Spinal cord (tissue), 10 donors: ENCODE data around the gene GRIK1. TPM values are rescaled to one million over a fixed set of nuclear protein-coding genes. Genes with fewer than 3 reads are reported as not detected.
A peak's percentile ranks its signal among the peaks of the same experiment; 100 is the strongest.
"Not testable (repeated sequence)": the region's sequence is repeated elsewhere in the genome, so short reads cannot be mapped to it uniquely, and the experiment has no call there.

ENCODE experiments used
- DNase-seq, 6 donors: peaks; one replicate each; pipeline versions ENCODE4 v3.0.0 to v3.0.0-alpha.2; 2013 to 2015; ENCODE audit warnings: low spot score in 6 of 6, low read depth in 4 of 6
- H3K27ac ChIP-seq: one replicate; pipeline ENCODE4 v1.5.1; 2013; ENCODE audit warnings: low read depth, low read length, control low read depth
- H3K27me3 ChIP-seq: one replicate; pipeline ENCODE4 v1.6.1; 2013; ENCODE audit warnings: low read length; ENCODE audit not compliant: control insufficient read depth, insufficient read depth
- H3K36me3 ChIP-seq: one replicate; pipeline ENCODE4 v1.6.1; 2013; ENCODE audit warnings: low read length; ENCODE audit not compliant: control insufficient read depth, insufficient read depth
- H3K4me1 ChIP-seq: one replicate; pipeline ENCODE4 v1.6.1; 2013; ENCODE audit warnings: low read length; ENCODE audit not compliant: control insufficient read depth, insufficient read depth
- H3K4me3 ChIP-seq: one replicate; pipeline ENCODE4 v1.5.1; 2013; ENCODE audit warnings: low read depth, low read length, control low read depth
- H3K9me3 ChIP-seq: one replicate; pipeline ENCODE4 v1.6.1; 2013; ENCODE audit warnings: low read length; ENCODE audit not compliant: control insufficient read depth, insufficient read depth
- WGBS: methylation state at CpG from one replicate; pipeline ENCODE4 v1.1.5; 2013; ENCODE audit warnings: missing lambda C conversion rate; ENCODE audit not compliant: insufficient coverage; 5-methylcytosine and 5-hydroxymethylcytosine counted together
- long read RNA-seq, 4 donors: transcript quantifications; one replicate each; lab custom pipeline, GENCODE V29; 2026
- polyA plus RNA-seq, 2 donors: library from polyadenylated mRNA; unstranded; fragments of 120-200 nt; gene quantifications; one replicate each; pipeline ENCODE4 v1.2.1, GENCODE V29; 2013; ENCODE audit not compliant: insufficient read length in 2 of 2
- total RNA-seq, 2 donors: library from RNA; depleted of rRNA in 1 of 2; stranded (reverse); fragments of 120-200 nt in 1 of 2; fragments of >200 nt in 1 of 2; gene quantifications; one replicate each; pipeline versions ENCODE4 v1.2.3 to v1.2.4, GENCODE V29; 2013 to 2014
- donor health status: healthy.

GRIK1 gene
- 10 to 100 TPM; 12.0 to 28.8 TPM for total RNA-seq
- 10 to 100 TPM; 30.4 to 35.0 TPM for polyA plus RNA-seq
- long read RNA-seq, donor 1: 0 reads
- long read RNA-seq, donor 2: 0 reads
- long read RNA-seq, donor 3: 0 reads
- long read RNA-seq, donor 4: 0 reads

GRCh38 chr21:29939924-29940275 is at the start of gene GRIK1:
Gene GRIK1, minus strand, starts transcription at chr21:29939996.
- WGBS: 0% methylated on average over 14 of the region's 17 CpGs
- H3K9me3 ChIP-seq: no peaks in the 10 kb centered on the region
- no peaks in the 10 kb centered on the region for H3K36me3 ChIP-seq
- peak within 1 kb of the TSS; percentile 80 for H3K27ac ChIP-seq
- H3K4me1 ChIP-seq: peaks cover 12% of the 10 kb centered on the region
- peak within 1 kb of the TSS; percentile 71 for H3K4me3 ChIP-seq
- peaks cover 9% of the 10 kb centered on the region for H3K27me3 ChIP-seq
- DNase-seq: peak in 4 of 6 donors; percentile 41 to 88 (median 49)

DNA sequence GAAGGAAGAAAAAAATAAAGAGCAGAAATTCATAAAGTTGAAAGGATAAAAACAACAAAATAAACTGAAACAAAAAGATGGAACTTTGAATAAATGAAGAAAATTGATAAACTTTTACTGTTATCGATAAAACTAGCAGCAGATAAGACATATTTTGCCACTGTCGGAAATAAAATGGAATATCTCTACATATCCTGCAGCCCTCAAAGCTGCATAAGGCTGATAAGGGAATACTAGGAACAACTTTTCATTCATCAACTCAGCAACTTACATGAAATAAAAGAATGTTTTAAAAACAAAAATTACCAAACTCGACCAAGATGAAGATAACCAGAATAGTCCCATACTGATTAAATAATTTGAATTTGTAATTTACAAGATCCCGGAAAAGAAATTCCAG is 48.0 kb upstream of the GRIK1 start:
- Histone ChIP-seq H3K4me1 (peaks cover 3% of the 10 kb centered on the region), H3K36me3 (no peaks in the 10 kb centered on the region), H3K9me3 (no peaks in the 10 kb centered on the region), H3K27ac (no peak overlapping the region), H3K27me3 (no peaks in the 10 kb centered on the region), H3K4me3 (no peak overlapping the region)
- WGBS: no CpG with 5 or more reads among the region's 4 CpGs
- DNase-seq: no peak

- Histone ChIP-seq H3K9me3 (no peaks in the 10 kb centered on the region), H3K36me3 (no peaks in the 10 kb centered on the region), H3K27me3 (no peaks in the 10 kb centered on the region), H3K27ac (no peak overlapping the region), H3K4me1 (no peaks in the 10 kb centered on the region), H3K4me3 (no peak overlapping the region)
- DNase-seq: no peak
- WGBS: 94% methylated on average over 10 of the region's 10 CpGs
Measured at GRCh38 chr21:29985866-29986265, 46.1 kb upstream of the GRIK1 start.

DNA sequence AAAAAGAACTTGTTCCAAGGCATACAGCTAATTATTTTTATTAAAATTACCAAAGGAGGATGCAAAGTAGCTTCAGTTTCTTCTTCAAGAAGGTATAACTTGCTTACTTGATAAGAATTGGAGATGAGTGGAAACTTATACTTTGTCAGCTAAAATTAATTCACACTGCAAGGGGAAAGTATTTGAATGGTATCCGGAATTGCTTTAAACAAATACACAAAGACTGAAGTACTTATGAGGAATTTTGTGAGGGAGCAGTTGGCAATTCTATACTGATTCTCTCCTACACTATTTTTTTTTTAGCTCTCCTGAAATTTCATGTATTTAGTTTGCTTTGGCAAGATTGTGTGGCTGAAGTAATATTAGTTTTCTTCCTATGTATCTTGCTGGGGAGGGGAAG is 39.2 kb upstream of the GRIK1 start:
- no peak overlapping the region for H3K27ac ChIP-seq
- H3K27me3 ChIP-seq: no peaks in the 10 kb centered on the region
- no peaks in the 10 kb centered on the region for H3K36me3 ChIP-seq
- DNase-seq: no peak
- H3K4me1 ChIP-seq: no peaks in the 10 kb centered on the region
- H3K9me3 ChIP-seq: no peaks in the 10 kb centered on the region
- no CpG with 5 or more reads among the region's 1 CpG for WGBS
- no peak overlapping the region for H3K4me3 ChIP-seq

DNA sequence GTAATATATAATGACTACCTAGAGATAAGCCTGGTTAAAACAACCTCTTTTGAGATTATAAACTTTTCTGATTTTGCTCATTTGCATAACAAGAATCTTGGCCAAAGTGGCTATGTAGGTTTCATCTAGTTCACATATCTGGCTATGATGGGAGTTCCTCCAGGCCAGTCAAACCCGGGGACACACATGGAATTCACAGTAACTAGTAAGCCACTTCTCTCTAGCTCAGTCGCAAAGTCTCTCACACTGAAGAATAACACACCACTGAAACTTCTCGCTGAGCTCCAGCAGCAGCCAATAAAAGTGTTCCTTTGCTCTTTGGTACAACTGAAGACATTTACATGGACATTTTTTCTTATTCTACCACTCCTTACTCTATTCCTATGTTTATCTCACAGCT is 36.0 kb upstream of the GRIK1 start:
- H3K9me3 ChIP-seq: no peaks in the 10 kb centered on the region
- 93% methylated on average over 3 of the region's 3 CpGs for WGBS
- H3K4me3 ChIP-seq: no peak overlapping the region
- H3K4me1 ChIP-seq: no peaks in the 10 kb centered on the region
- no peaks in the 10 kb centered on the region for H3K36me3 ChIP-seq
- no peaks in the 10 kb centered on the region for H3K27me3 ChIP-seq
- DNase-seq: no peak
- H3K27ac ChIP-seq: no peak overlapping the region

- Histone ChIP-seq H3K27me3 (no peaks in the 10 kb centered on the region), H3K9me3 (no peaks in the 10 kb centered on the region), H3K36me3 (no peaks in the 10 kb centered on the region), H3K4me3 (no peak overlapping the region), H3K27ac (no peak overlapping the region), H3K4me1 (no peaks in the 10 kb centered on the region)
- DNase-seq: no peak
- 100% methylated on average over 1 of the region's 3 CpGs for WGBS
Measured at GRCh38 chr21:29973258-29973657, 33.5 kb upstream of the GRIK1 start.

- 90% methylated on average over 9 of the region's 11 CpGs for WGBS
- no peaks in the 10 kb centered on the region for H3K9me3 ChIP-seq
- H3K36me3 ChIP-seq: no peaks in the 10 kb centered on the region
- no peak for DNase-seq
- no peaks in the 10 kb centered on the region for H3K27me3 ChIP-seq
- H3K4me3 ChIP-seq: no peak overlapping the region
- H3K4me1 ChIP-seq: no peaks in the 10 kb centered on the region
- H3K27ac ChIP-seq: no peak overlapping the region
Measured at GRCh38 chr21:29961291-29962027, 21.7 kb upstream of the GRIK1 start.

DNA sequence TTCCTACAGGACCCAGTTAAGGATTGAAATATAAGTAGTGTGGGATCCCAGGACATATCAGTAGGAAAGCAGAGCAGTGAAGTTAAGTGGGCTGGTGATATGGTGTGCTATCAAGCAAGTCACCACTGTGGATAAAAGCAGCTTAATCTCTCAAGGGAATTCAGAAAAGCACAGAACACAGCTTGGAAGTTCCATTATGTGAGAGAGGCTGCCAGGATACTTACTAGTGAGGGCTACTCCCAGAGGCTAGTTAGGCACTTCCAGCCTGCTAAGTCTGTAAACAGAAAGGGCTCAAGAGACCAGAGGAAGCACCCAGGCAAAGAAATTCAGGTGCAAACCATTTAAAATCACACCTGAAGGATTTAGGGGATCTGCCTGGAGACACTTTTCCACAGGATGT is 18.8 kb upstream of the GRIK1 start:
- no peak overlapping the region for H3K4me3 ChIP-seq
- H3K27me3 ChIP-seq: no peaks in the 10 kb centered on the region
- no peak overlapping the region for H3K27ac ChIP-seq
- H3K36me3 ChIP-seq: no peaks in the 10 kb centered on the region
- peak in 1 of 6 donors; percentile 58 for DNase-seq
- H3K9me3 ChIP-seq: no peaks in the 10 kb centered on the region
- H3K4me1 ChIP-seq: no peaks in the 10 kb centered on the region

GRCh38 chr21:29958035-29958434 is 18.2 kb upstream of the GRIK1 start:
- not testable (repeated sequence) for H3K27ac ChIP-seq, H3K9me3 ChIP-seq, H3K4me1 ChIP-seq, H3K36me3 ChIP-seq, H3K4me3 ChIP-seq, DNase-seq, H3K27me3 ChIP-seq
- WGBS: no CpG with 5 or more reads among the region's 2 CpGs

- Histone ChIP-seq H3K9me3 (no peaks in the 10 kb centered on the region), H3K27me3 (no peaks in the 10 kb centered on the region), H3K4me1 (no peaks in the 10 kb centered on the region), H3K36me3 (no peaks in the 10 kb centered on the region), H3K4me3 (no peak overlapping the region), H3K27ac (no peak overlapping the region)
- no CpG with 5 or more reads among the region's 2 CpGs for WGBS
- no peak for DNase-seq
Measured at GRCh38 chr21:29953690-29954089, 13.9 kb upstream of the GRIK1 start.
